ENCODE results near the gene APLF.
"Not testable (repeated sequence)": the region's sequence is repeated elsewhere in the genome, so short reads cannot be mapped to it uniquely, and the experiment has no call there.

Gene APLF

DNA sequence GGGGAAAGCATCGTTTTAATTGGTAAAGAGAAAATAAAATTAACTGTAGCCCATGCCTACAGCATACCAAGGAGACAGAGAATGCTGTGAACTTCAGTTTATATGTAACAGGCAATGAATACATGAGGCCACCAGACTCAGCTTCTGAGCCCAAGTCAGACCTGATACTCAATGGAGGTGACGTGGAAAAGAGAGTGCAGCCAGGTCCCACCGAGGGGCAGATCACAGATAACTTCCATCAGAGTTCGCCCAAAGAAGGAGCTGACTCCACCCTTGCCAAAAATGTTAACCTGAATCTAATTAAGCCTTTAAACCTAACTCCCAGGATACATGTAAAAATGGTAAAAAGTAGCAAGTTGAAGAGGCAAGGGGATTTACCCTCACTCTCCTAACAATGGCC, 123.8 kb downstream of the APLF start:
- DNase-seq (ENCODE audit: extremely low read depth, insufficient read length) = no peak
- H3K36me3 ChIP-seq (ENCODE audit: control insufficient read depth, insufficient read depth, low read length) = no peaks in the 10 kb centered on the region; the same call in 1 of the 2 replicates
- no peaks in the 10 kb centered on the region for H3K27me3 ChIP-seq (replicated peaks; ENCODE audit: control insufficient read depth, insufficient read depth, low read length)
- TF ChIP-seq, protein P1, sequence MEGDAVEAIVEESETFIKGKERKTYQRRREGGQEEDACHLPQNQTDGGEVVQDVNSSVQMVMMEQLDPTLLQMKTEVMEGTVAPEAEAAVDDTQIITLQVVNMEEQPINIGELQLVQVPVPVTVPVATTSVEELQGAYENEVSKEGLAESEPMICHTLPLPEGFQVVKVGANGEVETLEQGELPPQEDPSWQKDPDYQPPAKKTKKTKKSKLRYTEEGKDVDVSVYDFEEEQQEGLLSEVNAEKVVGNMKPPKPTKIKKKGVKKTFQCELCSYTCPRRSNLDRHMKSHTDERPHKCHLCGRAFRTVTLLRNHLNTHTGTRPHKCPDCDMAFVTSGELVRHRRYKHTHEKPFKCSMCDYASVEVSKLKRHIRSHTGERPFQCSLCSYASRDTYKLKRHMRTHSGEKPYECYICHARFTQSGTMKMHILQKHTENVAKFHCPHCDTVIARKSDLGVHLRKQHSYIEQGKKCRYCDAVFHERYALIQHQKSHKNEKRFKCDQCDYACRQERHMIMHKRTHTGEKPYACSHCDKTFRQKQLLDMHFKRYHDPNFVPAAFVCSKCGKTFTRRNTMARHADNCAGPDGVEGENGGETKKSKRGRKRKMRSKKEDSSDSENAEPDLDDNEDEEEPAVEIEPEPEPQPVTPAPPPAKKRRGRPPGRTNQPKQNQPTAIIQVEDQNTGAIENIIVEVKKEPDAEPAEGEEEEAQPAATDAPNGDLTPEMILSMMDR (IDR thresholded peaks at IDR 0.05; ENCODE audit: insufficient read depth, low read length, poor library complexity, severe bottlenecking) = no peak
- H3K4me3 ChIP-seq (replicated peaks; ENCODE audit: low read depth, low read length) = no peak overlapping the region

DNA sequence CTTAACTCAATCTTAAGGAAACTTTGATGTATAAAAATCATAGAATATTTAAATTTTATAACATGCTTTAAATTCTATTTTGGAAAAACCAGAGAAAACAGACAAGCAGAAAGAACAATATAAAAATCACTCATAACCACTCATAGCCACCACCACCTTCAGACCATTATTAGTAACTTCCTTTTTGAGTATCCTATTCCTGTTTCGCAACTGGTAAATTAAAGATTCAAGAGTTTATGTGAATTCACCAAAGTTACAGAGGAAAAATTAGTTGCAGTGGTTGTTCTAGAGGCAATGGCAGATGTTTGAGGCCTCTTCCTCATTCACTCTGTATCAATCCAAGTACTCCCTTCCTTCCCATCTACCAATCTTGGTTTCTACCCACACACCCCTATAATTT, 126.7 kb downstream of the APLF start:
- Histone ChIP-seq H3K36me3 (ENCODE audit: control insufficient read depth, insufficient read depth, low read length) (no peaks in the 10 kb centered on the region), H3K4me3 (replicated peaks; ENCODE audit: low read depth, low read length) (no peak overlapping the region), H3K27me3 (replicated peaks; ENCODE audit: control insufficient read depth, insufficient read depth, low read length) (no peaks in the 10 kb centered on the region)
- TF ChIP-seq, protein P1 (IDR thresholded peaks at IDR 0.05; ENCODE audit: insufficient read depth, low read length, poor library complexity, severe bottlenecking) = no peak
- DNase-seq (ENCODE audit: extremely low read depth, insufficient read length) = no peak

DNA sequence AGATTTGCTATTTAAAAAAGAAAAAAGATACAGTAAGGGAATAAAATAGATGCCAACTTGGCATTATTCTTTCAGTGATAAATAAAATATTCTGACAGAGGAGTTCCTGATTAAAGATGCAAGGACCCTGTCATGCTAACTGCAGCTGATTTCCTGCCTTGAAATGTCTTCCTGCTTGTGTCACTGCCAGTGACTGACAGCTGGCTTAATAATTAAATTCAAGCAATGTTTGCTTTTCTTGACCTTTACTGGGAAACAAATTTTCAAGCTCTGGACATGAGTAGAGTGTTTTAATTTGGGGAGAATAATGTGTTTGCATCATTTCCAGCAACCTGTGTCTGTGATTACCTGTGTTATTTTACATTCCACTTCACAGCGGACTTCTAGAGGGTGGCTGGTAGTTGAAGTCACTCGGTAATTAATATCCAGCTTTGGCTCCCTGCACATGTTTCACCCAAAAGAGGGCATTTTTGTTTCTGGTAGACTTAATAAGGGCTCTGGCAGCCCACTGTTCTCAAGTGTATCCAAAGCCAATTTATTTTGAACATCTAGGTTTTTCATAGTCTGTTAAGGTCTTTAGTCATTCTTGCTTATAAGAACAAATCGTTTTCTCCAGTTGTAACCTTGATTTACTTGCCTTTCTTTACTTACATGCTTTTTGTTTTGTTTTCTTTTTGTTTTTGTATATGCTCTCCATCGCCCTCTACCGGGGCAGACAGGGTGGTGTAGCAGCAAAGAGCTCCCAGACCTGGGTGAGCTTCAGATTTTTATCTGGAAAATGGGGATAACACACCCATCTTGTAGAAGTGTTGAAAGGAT, 127.5 kb downstream of the APLF start:
- no peaks in the 10 kb centered on the region for H3K27me3 ChIP-seq (replicated peaks; ENCODE audit: control insufficient read depth, insufficient read depth, low read length)
- H3K36me3 ChIP-seq (ENCODE audit: control insufficient read depth, insufficient read depth, low read length) = no peaks in the 10 kb centered on the region
- peak overlapping the region; percentile 22; the same call in 1 of the 2 replicates for H3K4me3 ChIP-seq (replicated peaks; ENCODE audit: low read depth, low read length)
- TF ChIP-seq, protein P1 (IDR thresholded peaks at IDR 0.05; ENCODE audit: insufficient read depth, low read length, poor library complexity, severe bottlenecking) = peak; percentile 94
- peak; percentile 6 for DNase-seq (ENCODE audit: extremely low read depth, insufficient read length)

DNA sequence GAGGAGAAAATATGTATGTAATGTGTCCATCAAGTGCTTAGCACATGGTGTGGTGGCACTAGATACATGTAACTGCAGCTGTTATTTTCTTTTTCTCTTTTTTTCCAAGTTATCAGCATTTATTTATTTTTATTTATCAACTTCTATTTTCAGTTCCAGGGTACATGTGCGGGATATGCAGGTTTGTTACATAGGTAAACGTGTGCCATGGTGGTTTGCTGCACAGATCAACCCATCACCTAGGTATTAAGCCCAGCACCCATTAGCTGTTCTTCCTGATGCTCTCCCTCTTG, 128.1 kb downstream of the APLF start:
- not testable (repeated sequence) for H3K27me3 ChIP-seq (replicated peaks; ENCODE audit: control insufficient read depth, insufficient read depth, low read length); DNase-seq (ENCODE audit: extremely low read depth, insufficient read length); H3K36me3 ChIP-seq (ENCODE audit: control insufficient read depth, insufficient read depth, low read length); H3K4me3 ChIP-seq (replicated peaks; ENCODE audit: low read depth, low read length)

DNA sequence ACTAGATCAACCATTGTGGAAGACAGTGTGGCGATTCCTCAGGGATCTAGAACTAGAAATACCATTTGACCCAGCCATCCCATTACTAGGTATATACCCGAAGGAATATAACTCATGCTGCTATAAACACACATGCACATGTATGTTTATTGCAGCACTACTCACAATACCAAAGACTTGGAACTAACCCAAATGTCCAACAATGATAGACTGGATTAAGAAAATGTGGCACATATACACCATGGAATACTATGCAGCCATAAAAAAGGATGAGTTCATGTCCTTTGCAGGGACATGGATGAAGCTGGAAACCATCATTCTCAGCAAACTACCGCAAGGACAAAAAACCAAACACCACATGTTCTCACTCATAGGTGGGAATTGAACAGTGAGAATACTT, 133.1 kb downstream of the APLF start:
- DNase-seq (ENCODE audit: extremely low read depth, insufficient read length); H3K4me3 ChIP-seq (replicated peaks; ENCODE audit: low read depth, low read length); H3K36me3 ChIP-seq (ENCODE audit: control insufficient read depth, insufficient read depth, low read length); H3K27me3 ChIP-seq (replicated peaks; ENCODE audit: control insufficient read depth, insufficient read depth, low read length): not testable (repeated sequence)

DNA sequence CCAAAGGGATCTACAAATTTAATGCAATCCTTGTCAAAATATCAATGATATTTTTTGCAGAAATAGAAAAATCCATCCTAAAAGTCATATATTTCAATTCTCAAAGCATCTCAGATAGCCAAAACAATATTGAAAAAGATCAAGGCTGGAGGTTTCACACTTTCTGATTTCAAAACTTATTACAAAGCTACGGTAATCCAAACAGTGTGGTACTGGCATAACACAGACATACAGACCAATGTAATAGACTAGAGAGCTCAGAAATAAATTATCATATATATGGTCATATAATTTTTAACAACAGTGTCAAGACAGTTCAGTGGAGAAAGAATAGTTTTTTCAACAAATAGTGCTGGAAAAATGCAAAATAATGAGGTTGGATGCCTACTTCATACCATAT, 135.7 kb downstream of the APLF start:
- no peak for DNase-seq (ENCODE audit: extremely low read depth, insufficient read length)
- TF ChIP-seq, protein P1 (IDR thresholded peaks at IDR 0.05; ENCODE audit: insufficient read depth, low read length, poor library complexity, severe bottlenecking) = no peak
- no peak overlapping the region for H3K4me3 ChIP-seq (replicated peaks; ENCODE audit: low read depth, low read length)
- no peaks in the 10 kb centered on the region for H3K36me3 ChIP-seq (ENCODE audit: control insufficient read depth, insufficient read depth, low read length)
- H3K27me3 ChIP-seq (replicated peaks; ENCODE audit: control insufficient read depth, insufficient read depth, low read length) = no peaks in the 10 kb centered on the region

DNA sequence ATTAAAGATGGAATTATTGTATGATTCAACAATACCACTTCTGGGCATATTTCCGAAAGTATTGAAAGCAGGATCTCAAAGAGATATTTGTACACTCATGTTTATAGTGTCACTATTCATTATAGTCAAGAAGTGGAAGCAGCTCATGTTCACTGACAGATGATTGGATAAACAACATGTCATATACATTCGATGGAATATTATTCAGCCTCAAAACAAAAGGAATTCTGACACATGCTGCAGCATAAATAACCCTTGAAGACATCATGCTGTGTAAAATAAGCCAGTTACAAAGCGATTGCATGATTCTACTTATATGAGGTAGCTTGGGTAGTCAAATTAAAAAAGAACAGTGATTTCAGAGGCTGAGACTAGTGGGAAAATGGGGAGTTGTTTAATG, 136.7 kb downstream of the APLF start:
- no peaks in the 10 kb centered on the region for H3K36me3 ChIP-seq (ENCODE audit: control insufficient read depth, insufficient read depth, low read length)
- TF ChIP-seq, protein P1 (IDR thresholded peaks at IDR 0.05; ENCODE audit: insufficient read depth, low read length, poor library complexity, severe bottlenecking) = no peak
- DNase-seq (ENCODE audit: extremely low read depth, insufficient read length) = no peak
- H3K4me3 ChIP-seq (replicated peaks; ENCODE audit: low read depth, low read length) = no peak overlapping the region
- H3K27me3 ChIP-seq (replicated peaks; ENCODE audit: control insufficient read depth, insufficient read depth, low read length) = no peaks in the 10 kb centered on the region

All from GM06990 (cell line).